Heart left ventricle (tissue), 16 donors: ENCODE data around the gene EVX1. TPM values are rescaled to one million over a fixed set of nuclear protein-coding genes. Genes with fewer than 3 reads are reported as not detected.

Source experiments
- ATAC-seq, 4 donors: fragments of 200-7000 bp; cut with Tn5 transposase; one replicate each; pipeline ENCODE4 v1.9.1; 2020 to 2022; ENCODE audit warnings: moderate library complexity in 4 of 4, mild to moderate bottlenecking in 3 of 4, moderate number of reproducible peaks in 1 of 4
- DNase-seq, 5 donors: peaks; one replicate each; pipeline ENCODE4 v3.0.0-alpha.2; 2020
- H3K27ac ChIP-seq, 12 donors: fragments of 200-600 bp; sonication (generic) in 4 of 12; one replicate each; pipeline versions ENCODE4 v1.5.0 to v1.8.0; 2016 to 2022; ENCODE audit warnings: mild to moderate bottlenecking in 2 of 12
- H3K27me3 ChIP-seq, 9 donors: fragments of 200-600 bp; sonication (generic) in 2 of 9; one replicate each; pipeline versions ENCODE4 v1.5.1 to v1.8.0; 2016 to 2022; ENCODE audit warnings: mild to moderate bottlenecking in 3 of 9
- H3K36me3 ChIP-seq, 9 donors: fragments of 200-600 bp; sonication (generic) in 2 of 9; one replicate each; pipeline versions ENCODE4 v1.5.0 to v1.8.0; 2018 to 2022; ENCODE audit warnings: mild to moderate bottlenecking in 2 of 9
- H3K4me1 ChIP-seq, 12 donors: fragments of 200-600 bp; sonication (generic) in 4 of 12; one replicate each; pipeline versions ENCODE4 v1.5.0 to v1.8.0; 2016 to 2022; ENCODE audit warnings: mild to moderate bottlenecking in 3 of 12
- H3K4me3 ChIP-seq, 12 donors: fragments of 200-600 bp; sonication (generic) in 4 of 12; one replicate each; pipeline versions ENCODE4 v1.5.0 to v1.8.0; 2017 to 2022; ENCODE audit warnings: mild to moderate bottlenecking in 9 of 12, moderate library complexity in 4 of 12
- H3K9me3 ChIP-seq, 12 donors: fragments of 200-600 bp; sonication (generic) in 4 of 12; one replicate each; pipeline versions ENCODE4 v1.5.0 to v1.8.0; 2016 to 2022; ENCODE audit warnings: mild to moderate bottlenecking in 1 of 12
- CTCF ChIP-seq, 12 donors: fragments of 200-600 bp; sonication (generic) in 4 of 12; IDR thresholded peaks; one replicate each; pipeline versions ENCODE4 v1.5.0 to v1.8.0; 2018 to 2022; ENCODE audit warnings: antibody characterized with exemption in 12 of 12, mild to moderate bottlenecking in 5 of 12
- POLR2A ChIP-seq, 2 donors: fragments of 450-650 bp; IDR thresholded peaks; one replicate each; pipeline ENCODE4 v1.6.1; 2017; ENCODE audit warnings: antibody characterized with exemption in 2 of 2, mild to moderate bottlenecking in 2 of 2, moderate library complexity in 2 of 2
- WGBS, 4 donors: extraction: QIAGEN DNeasy Blood & Tissue Kit in 2 of 4; methylation state at CpG; one replicate each; pipeline versions ENCODE4 v1.1.5 to v1.1.7; 2013 to 2018; 5-methylcytosine and 5-hydroxymethylcytosine counted together
- intact Hi-C, 10 donors: fragments of 100-400 bp; cut with DNase I; formaldehyde crosslinking; loops; one replicate each; pipeline versions ENCODE4 v1.11.1 to v1.14.2; 2022
- polyA plus RNA-seq, 2 donors: library from polyadenylated mRNA; stranded (reverse); fragments of 200-250 nt; gene quantifications; one replicate each; pipeline ENCODE4 v1.2.3, GENCODE V29; 2013
- total RNA-seq, 9 donors: library from RNA; depleted of rRNA in 2 of 9; stranded (reverse); fragments of >200 nt in 2 of 9; fragmentation: NEBNext Ultra II Directional in 3 of 9; extraction: Animal tissue kit (Norgen Biotek cat#: 25700) in 3 of 9; gene quantifications; one replicate each; pipeline versions ENCODE4 v1.1.0 to v1.2.4, GENCODE V29; 2016 to 2023
- donor health status: ischemic (EF 13 %, LVEDD 7.1; RV severe dilation, severe dysfunction).
- donor health status: healthy with polysubstance abuse.
- donor health status: DM: no; HTN: yes; CAD: no.
- donor health status: DM: no; HTN: no; CAD: no.
- donor health status: ischemic (EF 25% LVEDD 6.9; RV normal size, moderate dysfunction).
- donor health status: ischemic (EF 25% LVEDD 5.7; RV mildly dilated, moderate dysfunction).
- donor health status: healthy.
- donor health status: DM: yes; HTN: yes; CAD: no.
- donor health status: ischemic (EF 35%, LVEDD 5.7; RV mildly dilated, moderate dysfunction).
- donor health status: nonischemic (EF 11% LVEDD 7.7; RV severe dilation, severe dysfunction).
- donor health status: DM: yes; HTN: yes; CAD: no.
- donor health status: PGD.
- donor health status: ischemic (EF 29% LVEDD 5.4; RV normal size, mild dysfunction).
- donor health status: nonischemic (EF 23%, LVEDD 6.1; RV moderate dilation, normal function).

Gene EVX1
- total and polyA plus RNA-seq, 11 donors: not detected

- peaks cover 0 to 36% (median 14%) of the 10 kb centered on the region in 12 donors for H3K4me1 ChIP-seq
- no peak for ATAC-seq
- intact Hi-C loops: loop anchor here in 6 of 10 donors (5.0 to 10.0 kb wide), 4 partner anchors 369 to 712 kb away; no protein-coding TSS in a partner anchor
- peak overlapping the region in 1 of 12 donors; percentile 34 for H3K4me3 ChIP-seq
- H3K36me3 ChIP-seq: no peaks in the 10 kb centered on the region
- no peak for DNase-seq
- TF ChIP-seq CTCF (IDR thresholded peaks at IDR 0.05) (no peak), POLR2A (IDR thresholded peaks at IDR 0.05) (no peak)
- no peaks in the 10 kb centered on the region for H3K9me3 ChIP-seq
- H3K27ac ChIP-seq: no peak overlapping the region
- WGBS, 4 donors: 5 to 9% (median 7%) methylated on average over 47 to 52 of the region's 52 CpGs
- peaks cover 58 to 99% (median 94%) of the 10 kb centered on the region in 9 donors for H3K27me3 ChIP-seq
These were observed 37.0 kb upstream of the EVX1 start for GRCh38 chr7:27205325-27206280.

DNA sequence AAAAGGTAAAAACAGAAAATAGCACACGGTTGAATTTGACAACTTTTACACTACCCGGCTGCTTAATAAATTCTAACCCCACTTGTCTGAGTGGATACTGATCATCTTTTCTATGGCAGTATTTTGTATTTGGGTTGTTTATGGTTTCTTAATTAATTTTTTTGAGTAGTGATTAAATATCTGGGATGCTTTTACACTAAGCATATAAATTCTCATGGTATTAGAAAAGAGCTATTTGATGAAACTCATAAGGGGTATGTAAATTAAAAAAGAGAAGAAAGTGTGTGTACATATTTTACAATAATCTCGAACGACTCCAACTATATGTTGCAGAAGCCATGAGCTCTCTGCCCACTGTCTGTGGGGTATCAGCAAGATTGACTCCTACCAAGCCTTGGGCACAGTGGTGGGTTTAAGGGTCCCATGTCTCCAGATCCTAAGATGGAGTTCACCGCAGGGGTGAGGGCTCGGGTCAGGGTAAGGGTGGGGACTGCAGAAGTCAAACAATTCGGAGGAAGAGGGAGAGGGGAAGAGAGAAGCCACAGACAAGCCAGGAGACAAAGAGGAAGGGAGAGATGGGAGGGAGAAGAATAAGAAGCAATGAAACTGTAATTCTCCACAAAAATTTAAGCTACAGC, 35.1 kb upstream of the EVX1 start:
- ATAC-seq: no peak
- TF ChIP-seq POLR2A (IDR thresholded peaks at IDR 0.05) (no peak), CTCF (IDR thresholded peaks at IDR 0.05) (no peak)

GRCh38 chr7:27208998-27209397, 33.6 kb upstream of the EVX1 start:
- Histone ChIP-seq H3K36me3 (no peaks in the 10 kb centered on the region), H3K4me3 (no peak overlapping the region), H3K4me1 (peaks cover 0 to 34% (median 16%) of the 10 kb centered on the region in 12 donors), H3K27ac (no peak overlapping the region), H3K27me3 (peaks cover 62 to 99% (median 95%) of the 10 kb centered on the region in 9 donors), H3K9me3 (no peaks in the 10 kb centered on the region)
- TF ChIP-seq CTCF (IDR thresholded peaks at IDR 0.05): no peak
- TF ChIP-seq POLR2A (IDR thresholded peaks at IDR 0.05): no peak
- intact Hi-C loops: loop anchor here in 6 of 10 donors (5.0 to 10.0 kb wide), 4 partner anchors 366 to 708 kb away; no protein-coding TSS in a partner anchor
- ATAC-seq (no peak), DNase-seq (no peak)
- 69 to 78% (median 69%) methylated on average over 4 of the region's 4 CpGs for WGBS, 4 donors

More for the DNA sequence above, 35.1 kb upstream of the EVX1 start:
- Histone ChIP-seq H3K4me3 (no peak overlapping the region), H3K27ac (no peak overlapping the region), H3K9me3 (no peaks in the 10 kb centered on the region), H3K4me1 (peaks cover 0 to 23% (median 11%) of the 10 kb centered on the region in 12 donors), H3K27me3 (peaks cover 60 to 99% (median 94%) of the 10 kb centered on the region in 9 donors), H3K36me3 (no peaks in the 10 kb centered on the region)
- 22 to 37% (median 37%) methylated on average over 7 of the region's 7 CpGs for WGBS, 4 donors
- DNase-seq: no peak
- intact Hi-C loops: loop anchor here in 6 of 10 donors (5.0 to 10.0 kb wide), 4 partner anchors 367 to 710 kb away; no protein-coding TSS in a partner anchor
